Kidney epithelial cell (primary cell): Measurements from ENCODE around the gene OCA2. TPM values are rescaled to one million over a fixed set of nuclear protein-coding genes. Genes with fewer than 3 reads are reported as not detected.
"Not testable (repeated sequence)": the region's sequence is repeated elsewhere in the genome, so short reads cannot be mapped to it uniquely, and the experiment has no call there.

Source experiments
- DNase-seq: peaks from one replicate; pipeline ENCODE4 v3.0.0-alpha.2; 2010; ENCODE audit warnings: low read depth
- H3K27me3 ChIP-seq: 2 replicates; pipeline ENCODE4 v1.6.0; 2011; ENCODE audit warnings: low read length; ENCODE audit not compliant: control insufficient read depth, insufficient read depth
- H3K36me3 ChIP-seq: 2 replicates; pipeline ENCODE4 v1.5.1; 2011; ENCODE audit warnings: low read length; ENCODE audit not compliant: control insufficient read depth, insufficient read depth
- H3K4me3 ChIP-seq: 2 replicates; pipeline ENCODE4 v1.5.1; 2011; ENCODE audit warnings: low read depth, mild to moderate bottlenecking, control low read depth, low read length
- total RNA-seq: library from RNA; depleted of rRNA; stranded (reverse); fragments of >200 nt; gene quantifications from 2 replicates; pipeline ENCODE4 v1.2.3, GENCODE V29; 2015
- TF ChIP-seq, protein P1 (sequence below): IDR thresholded peaks from 2 replicates; pipeline ENCODE4 v1.5.1; 2011; ENCODE audit warnings: mild to moderate bottlenecking, moderate library complexity, low read length, control low read depth, inconsistent platforms; ENCODE audit not compliant: insufficient read depth, poor library complexity, severe bottlenecking

OCA2 gene
- total RNA-seq, 1 donor from 2014 or later = 0.29 TPM

DNA sequence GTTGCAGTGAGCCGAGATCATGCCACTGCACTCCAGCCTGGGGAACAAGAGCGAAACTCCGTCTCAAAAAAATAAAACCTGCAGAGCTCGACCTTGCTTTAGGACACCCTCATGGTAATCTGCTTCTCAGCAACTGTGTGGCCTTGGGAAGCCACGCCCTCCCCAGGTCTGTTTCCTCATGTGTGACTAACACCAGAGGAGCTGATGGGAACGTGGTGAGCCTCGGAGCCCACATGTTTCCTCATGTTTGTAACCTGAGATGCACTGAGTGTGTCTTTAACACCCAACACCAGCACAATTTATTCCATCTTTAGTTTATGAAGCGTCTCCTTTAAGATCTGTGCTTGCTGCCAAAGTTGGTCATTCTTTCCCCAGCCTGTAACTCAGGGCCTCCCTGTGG, 142.8 kb downstream of the OCA2 start:
- DNase-seq = no peak
- H3K36me3 ChIP-seq = no peaks in the 10 kb centered on the region
- no peaks in the 10 kb centered on the region for H3K27me3 ChIP-seq
- H3K4me3 ChIP-seq = no peak overlapping the region
- TF ChIP-seq, protein P1, sequence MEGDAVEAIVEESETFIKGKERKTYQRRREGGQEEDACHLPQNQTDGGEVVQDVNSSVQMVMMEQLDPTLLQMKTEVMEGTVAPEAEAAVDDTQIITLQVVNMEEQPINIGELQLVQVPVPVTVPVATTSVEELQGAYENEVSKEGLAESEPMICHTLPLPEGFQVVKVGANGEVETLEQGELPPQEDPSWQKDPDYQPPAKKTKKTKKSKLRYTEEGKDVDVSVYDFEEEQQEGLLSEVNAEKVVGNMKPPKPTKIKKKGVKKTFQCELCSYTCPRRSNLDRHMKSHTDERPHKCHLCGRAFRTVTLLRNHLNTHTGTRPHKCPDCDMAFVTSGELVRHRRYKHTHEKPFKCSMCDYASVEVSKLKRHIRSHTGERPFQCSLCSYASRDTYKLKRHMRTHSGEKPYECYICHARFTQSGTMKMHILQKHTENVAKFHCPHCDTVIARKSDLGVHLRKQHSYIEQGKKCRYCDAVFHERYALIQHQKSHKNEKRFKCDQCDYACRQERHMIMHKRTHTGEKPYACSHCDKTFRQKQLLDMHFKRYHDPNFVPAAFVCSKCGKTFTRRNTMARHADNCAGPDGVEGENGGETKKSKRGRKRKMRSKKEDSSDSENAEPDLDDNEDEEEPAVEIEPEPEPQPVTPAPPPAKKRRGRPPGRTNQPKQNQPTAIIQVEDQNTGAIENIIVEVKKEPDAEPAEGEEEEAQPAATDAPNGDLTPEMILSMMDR = no peak

DNA sequence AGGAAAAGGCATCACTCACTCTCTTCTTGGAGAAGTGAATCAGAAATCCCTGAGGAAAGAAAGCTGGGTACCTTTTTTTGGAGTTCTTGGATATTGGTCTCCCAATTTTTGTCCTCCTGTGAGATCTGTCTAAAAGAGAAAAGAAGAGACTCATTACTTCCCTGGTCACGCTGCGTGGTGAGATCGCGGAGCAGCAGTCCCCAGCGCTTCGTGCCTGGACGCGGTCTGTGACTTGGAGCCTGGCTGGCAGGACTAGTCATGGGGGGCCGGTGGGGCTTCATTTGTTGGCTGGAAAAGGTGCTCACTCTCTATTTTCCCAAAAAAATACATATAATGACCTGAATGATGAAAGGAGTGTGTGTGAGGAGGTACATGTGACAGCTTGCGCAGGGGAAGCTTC, 144.0 kb downstream of the OCA2 start:
- Histone ChIP-seq H3K27me3 (no peaks in the 10 kb centered on the region), H3K4me3 (no peak overlapping the region), H3K36me3 (no peaks in the 10 kb centered on the region)
- TF ChIP-seq, protein P1 = no peak
- DNase-seq = no peak

DNA sequence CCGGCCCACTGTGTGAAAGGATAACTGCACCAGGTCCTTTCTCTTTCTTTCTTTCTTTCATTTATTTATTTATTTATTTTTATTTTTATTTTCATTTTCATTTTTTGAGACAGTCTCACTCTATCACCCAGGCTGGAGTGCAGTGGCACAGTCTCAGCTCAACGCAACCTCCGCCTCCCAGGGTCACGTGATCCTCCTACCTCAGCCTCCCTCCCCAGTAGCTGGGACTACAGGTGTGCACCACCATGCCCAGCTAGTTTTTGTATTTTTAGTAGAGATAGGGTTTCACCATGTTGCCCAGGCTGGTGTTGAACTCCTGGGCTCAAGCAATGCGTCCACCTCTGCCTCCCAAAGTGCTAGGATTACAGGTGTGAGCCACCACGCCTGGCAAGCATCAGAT, 146.5 kb downstream of the OCA2 start:
- not testable (repeated sequence) for DNase-seq, H3K36me3 ChIP-seq, H3K4me3 ChIP-seq, H3K27me3 ChIP-seq

DNA sequence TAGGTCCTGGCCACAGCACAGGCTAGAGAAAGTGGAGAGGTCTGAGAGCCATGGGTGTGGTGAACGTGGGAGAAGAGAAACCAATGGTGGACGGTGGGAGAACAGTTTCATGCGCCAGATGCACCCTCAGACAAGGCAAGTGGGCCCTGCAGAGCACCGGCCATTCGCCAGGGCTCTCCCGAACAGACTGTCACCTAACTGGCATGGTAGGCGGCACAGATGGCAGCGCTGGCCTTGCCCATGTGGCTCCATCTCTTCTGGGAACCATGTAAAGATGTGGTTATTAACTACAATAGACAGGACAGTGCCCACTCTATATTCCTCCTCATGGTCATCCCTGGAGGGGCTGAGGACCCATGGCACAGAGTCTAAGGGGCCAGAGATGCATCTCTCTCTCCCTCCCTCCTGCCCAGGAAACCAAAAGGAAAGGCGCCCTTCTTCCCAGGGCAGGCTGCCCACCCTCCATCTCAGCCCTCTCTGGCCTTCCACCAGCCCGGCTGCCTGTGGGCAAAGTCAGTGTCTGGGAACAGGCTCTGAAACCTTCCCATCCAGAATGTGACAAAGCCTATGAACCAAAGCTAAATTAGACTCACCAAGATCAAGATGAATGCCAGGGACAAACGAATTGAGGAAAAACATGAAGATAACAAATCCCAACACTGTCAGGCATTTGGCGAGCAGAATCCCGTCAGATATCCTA, 147.8 kb downstream of the OCA2 start:
- no peak for DNase-seq
- Histone ChIP-seq H3K27me3 (no peaks in the 10 kb centered on the region), H3K4me3 (no peak overlapping the region), H3K36me3 (no peaks in the 10 kb centered on the region)
- TF ChIP-seq, protein P1 = no peak

DNA sequence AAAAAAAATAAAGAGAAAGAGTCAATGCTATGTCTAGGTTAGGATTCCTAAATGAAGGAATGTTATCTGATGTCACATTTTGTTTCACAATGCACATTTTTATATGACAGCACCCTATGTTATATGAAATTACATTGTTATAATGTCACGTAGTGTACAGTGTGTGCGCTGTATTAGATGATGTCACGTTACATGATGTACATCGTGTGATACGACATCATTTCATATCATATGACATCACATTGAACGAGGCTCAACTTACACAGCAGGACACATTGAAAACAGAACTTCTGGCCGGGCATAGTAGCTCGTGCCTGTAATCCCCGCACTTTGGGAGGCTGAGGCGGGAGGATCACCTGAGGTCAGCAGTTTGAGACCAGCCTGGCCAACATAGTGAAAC, 150.0 kb downstream of the OCA2 start:
- no peak overlapping the region for H3K4me3 ChIP-seq
- TF ChIP-seq, protein P1 = no peak
- no peaks in the 10 kb centered on the region for H3K36me3 ChIP-seq
- H3K27me3 ChIP-seq = no peaks in the 10 kb centered on the region
- no peak for DNase-seq

DNA sequence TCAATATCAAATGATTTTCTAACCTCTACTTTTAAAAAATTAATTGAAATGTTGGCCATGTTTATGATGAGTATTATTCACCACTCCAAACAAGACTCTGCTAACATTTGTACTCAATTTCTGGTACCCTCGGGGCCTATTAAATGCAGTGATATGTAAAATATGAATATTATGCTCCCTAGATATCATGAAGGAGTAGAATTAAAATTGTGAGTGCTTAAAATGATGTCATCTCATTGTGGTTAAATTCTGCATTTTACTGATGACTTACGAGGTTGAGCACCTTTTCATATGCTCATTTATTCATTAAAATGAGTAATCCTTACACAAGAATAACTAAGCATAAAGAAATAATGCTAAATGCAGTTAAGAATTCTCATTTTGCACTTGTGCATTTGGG, 159.9 kb downstream of the OCA2 start:
- TF ChIP-seq, protein P1 = no peak
- no peak for DNase-seq
- Histone ChIP-seq H3K27me3 (no peaks in the 10 kb centered on the region), H3K4me3 (no peak overlapping the region), H3K36me3 (no peaks in the 10 kb centered on the region)
